HL-60 (cell line): ENCODE data around the gene FGF14.

Source experiments
- CTCF ChIP-seq: IDR thresholded peaks from one replicate; pipeline ENCODE4 v1.5.1; 2011; ENCODE audit warnings: low read length, control low read depth, inconsistent platforms; ENCODE audit not compliant: insufficient read depth
- POLR2AphosphoS5 ChIP-seq: IDR thresholded peaks from 2 replicates; pipeline ENCODE4 v1.6.1; 2012; ENCODE audit warnings: low read depth
- REST ChIP-seq: IDR thresholded peaks from 2 replicates; pipeline ENCODE4 v1.6.1; 2012; ENCODE audit warnings: low read depth; ENCODE audit not compliant: insufficient replicate concordance

- TF ChIP-seq CTCF (no peak), REST (no peak), POLR2AphosphoS5 (no peak)
These were observed 194.0 kb downstream of the FGF14 start for GRCh38 chr13:102207680-102208342.
